Activated T-helper 1 cell treated with Interleukin-2 at 50 U/mL for 16 hours (primary cell): ENCODE measurements around the gene NPFFR1.
"Not testable (repeated sequence)": the region's sequence is repeated elsewhere in the genome, so short reads cannot be mapped to it uniquely, and the experiment has no call there.

Source experiments
- DNase-seq: peaks from one replicate; pipeline ENCODE4 v3.0.0-alpha.2; 2020; ENCODE audit warnings: low read depth

Gene NPFFR1

GRCh38 chr10:70285476-70285831 is 1.6 kb upstream of the NPFFR1 start:
- no peak for DNase-seq

GRCh38 chr10:70284542-70285475 is 1.0 kb upstream of the NPFFR1 start:
- no peak for DNase-seq

- DNase-seq = no peak
These were observed 746 bp downstream of the NPFFR1 start for GRCh38 chr10:70283071-70283444.

- no peak for DNase-seq
These were observed 2.2 kb downstream of the NPFFR1 start for GRCh38 chr10:70281609-70282008.

- no peak for DNase-seq
These were observed 3.7 kb downstream of the NPFFR1 start for GRCh38 chr10:70280099-70280498.

GRCh38 chr10:70277396-70278030 is 6.3 kb downstream of the NPFFR1 start:
- DNase-seq = no peak

GRCh38 chr10:70274643-70275042 is 9.2 kb downstream of the NPFFR1 start:
- DNase-seq = no peak

- no peak for DNase-seq
These were observed 10.9 kb downstream of the NPFFR1 start for GRCh38 chr10:70272925-70273316.

GRCh38 chr10:70271996-70272924 is 11.5 kb downstream of the NPFFR1 start:
- no peak for DNase-seq

- no peak for DNase-seq
These were observed 12.9 kb downstream of the NPFFR1 start for GRCh38 chr10:70270952-70271351.

- no peak for DNase-seq
These were observed 14.1 kb downstream of the NPFFR1 start for GRCh38 chr10:70269741-70270140.

- no peak for DNase-seq
These were observed 15.4 kb downstream of the NPFFR1 start for GRCh38 chr10:70268376-70268775.

- DNase-seq = no peak
These were observed 16.5 kb downstream of the NPFFR1 start for GRCh38 chr10:70267161-70267933.

GRCh38 chr10:70266701-70267100 is 17.1 kb downstream of the NPFFR1 start:
- no peak for DNase-seq

GRCh38 chr10:70266056-70266455 is 17.7 kb downstream of the NPFFR1 start:
- no peak for DNase-seq

- no peak for DNase-seq
These were observed 18.6 kb downstream of the NPFFR1 start for GRCh38 chr10:70265032-70265689.

GRCh38 chr10:70260734-70261133 is 23.1 kb downstream of the NPFFR1 start:
- no peak for DNase-seq

- DNase-seq = no peak
These were observed 23.5 kb downstream of the NPFFR1 start for GRCh38 chr10:70260259-70260658.

- DNase-seq = no peak
These were observed 25.6 kb downstream of the NPFFR1 start for GRCh38 chr10:70258216-70258615.

GRCh38 chr10:70257816-70258215 is 26.0 kb downstream of the NPFFR1 start:
- not testable (repeated sequence) for DNase-seq

GRCh38 chr10:70256463-70256862 is 27.3 kb downstream of the NPFFR1 start:
- no peak for DNase-seq
